Activated T-cell treated with anti-CD3 and anti-CD28 coated beads for 24 hours (primary cell): ENCODE measurements around the gene OTUD3.
"Not testable (repeated sequence)": the region's sequence is repeated elsewhere in the genome, so short reads cannot be mapped to it uniquely, and the experiment has no call there.

Experiments used
- DNase-seq: peaks from one replicate; pipeline ENCODE4 v3.0.0-alpha.2; 2020; ENCODE audit warnings: low read depth

The OTUD3 gene

GRCh38 chr1:19882111-19883071 lies at the start of gene OTUD3:
OTUD3 (plus strand) TSS chr1:19882395; CDS start chr1:19882514, 119 bp downstream.
- DNase-seq, result peak; percentile 94

GRCh38 chr1:19835578-19835977 lies 46.6 kb upstream of the OTUD3 start:
- DNase-seq, result no peak

- DNase-seq, result no peak
Measured at GRCh38 chr1:19837866-19838265, 44.3 kb upstream of the OTUD3 start.

- DNase-seq, result no peak
Measured at GRCh38 chr1:19840228-19840627, 42.0 kb upstream of the OTUD3 start.

GRCh38 chr1:19844731-19845495 lies 37.3 kb upstream of the OTUD3 start:
- no peak for DNase-seq

- DNase-seq, result no peak
Measured at GRCh38 chr1:19845555-19845954, 36.6 kb upstream of the OTUD3 start.

- no peak for DNase-seq
Measured at GRCh38 chr1:19846338-19846737, 35.9 kb upstream of the OTUD3 start.

GRCh38 chr1:19847334-19847733 lies 34.9 kb upstream of the OTUD3 start:
- not testable (repeated sequence) for DNase-seq

GRCh38 chr1:19849307-19849706 lies 32.9 kb upstream of the OTUD3 start:
- not testable (repeated sequence) for DNase-seq

GRCh38 chr1:19850214-19850613 lies 32.0 kb upstream of the OTUD3 start:
- DNase-seq, result no peak

GRCh38 chr1:19852036-19852435 lies 30.2 kb upstream of the OTUD3 start:
- no peak for DNase-seq

- DNase-seq, result no peak
Measured at GRCh38 chr1:19854866-19855265, 27.3 kb upstream of the OTUD3 start.

- DNase-seq, result no peak
Measured at GRCh38 chr1:19858893-19859292, 23.3 kb upstream of the OTUD3 start.

GRCh38 chr1:19859876-19860275 lies 22.3 kb upstream of the OTUD3 start:
- DNase-seq, result no peak

- no peak for DNase-seq
Measured at GRCh38 chr1:19860418-19860817, 21.8 kb upstream of the OTUD3 start.

- no peak for DNase-seq
Measured at GRCh38 chr1:19861034-19861433, 21.2 kb upstream of the OTUD3 start.

- DNase-seq, result no peak
Measured at GRCh38 chr1:19861842-19862530, 20.2 kb upstream of the OTUD3 start.

GRCh38 chr1:19862944-19863343 lies 19.3 kb upstream of the OTUD3 start:
- DNase-seq, result no peak

GRCh38 chr1:19864570-19865160 lies 17.5 kb upstream of the OTUD3 start:
- DNase-seq, result no peak

GRCh38 chr1:19866029-19866428 lies 16.2 kb upstream of the OTUD3 start:
- DNase-seq, result no peak

GRCh38 chr1:19866758-19867157 lies 15.4 kb upstream of the OTUD3 start:
- DNase-seq, result no peak

GRCh38 chr1:19868575-19868974 lies 13.6 kb upstream of the OTUD3 start:
- not testable (repeated sequence) for DNase-seq
